Erythroblast (primary cell): ENCODE data around the gene BATF3.

Experiments
- GATA1 ChIP-seq: IDR thresholded peaks from 2 replicates; pipeline ENCODE4 v1.6.1; 2011; ENCODE audit warnings: low read depth, mild to moderate bottlenecking, control low read depth, low read length, moderate library complexity
- POLR2A ChIP-seq: IDR thresholded peaks from 2 replicates; pipeline ENCODE4 v1.6.1; 2011; ENCODE audit warnings: mild to moderate bottlenecking, low read length

DNA sequence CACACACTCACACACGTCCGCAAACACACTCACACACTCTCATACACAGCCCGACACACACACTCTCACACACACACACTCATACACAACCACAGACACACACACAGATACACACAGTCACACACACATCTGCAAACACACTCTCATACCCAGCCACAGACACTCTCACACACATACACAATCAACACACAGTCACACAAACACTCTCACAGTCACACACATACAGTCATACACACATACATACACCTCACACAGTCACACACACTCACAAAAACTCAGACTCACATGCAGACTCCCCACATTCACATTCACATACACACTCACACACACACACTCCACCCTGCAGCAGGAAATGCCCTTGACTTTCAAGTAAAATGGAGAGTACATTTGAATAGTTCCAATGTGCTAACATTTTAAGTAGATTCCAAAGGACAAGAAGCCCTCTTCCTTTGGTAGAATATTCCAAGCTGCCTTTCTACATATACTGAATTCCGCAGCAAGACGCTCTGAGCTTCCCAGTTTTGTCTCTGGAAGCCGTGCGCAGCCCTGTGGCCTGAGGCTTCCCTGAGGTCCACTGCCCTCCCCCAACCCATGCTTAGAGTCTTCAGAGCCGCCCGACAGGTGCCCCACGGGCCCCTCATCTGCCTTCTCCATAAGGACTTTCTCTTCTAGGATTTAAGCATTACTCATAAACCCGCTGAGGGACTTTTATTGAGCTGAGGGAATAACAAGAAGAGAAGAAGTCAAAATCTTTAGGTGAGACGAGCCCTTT lies 9.7 kb downstream of the BATF3 start:
- TF ChIP-seq POLR2A (no peak), GATA1 (no peak)
